Activated T-helper 2 cell treated with anti-CD3 and anti-CD28 coated beads, Interferon-gamma antibody, Interleukin-2, Interleukin-4, amounts not matched to agents 10 μg/mL and 5 μg/mL and 100 μg/mL, durations not matched to agents 14 hours and 24 hours and 36 hours (primary cell): Measurements from ENCODE around the gene SLC25A23. TPM values are rescaled to one million over a fixed set of nuclear protein-coding genes. Genes with fewer than 3 reads are reported as not detected.
"Not testable (repeated sequence)": the region's sequence is repeated elsewhere in the genome, so short reads cannot be mapped to it uniquely, and the experiment has no call there.

Experiments used
- DNase-seq: peaks from one replicate; pipeline ENCODE4 v3.0.0; 2021; ENCODE audit warnings: low spot score
- H3K27ac Mint-ChIP-seq: one replicate; pipeline ENCODE4 v1.8.0; 2021; ENCODE audit warnings: mixed read lengths
- H3K27me3 Mint-ChIP-seq: one replicate; pipeline ENCODE4 v1.8.0; 2021; ENCODE audit warnings: low read depth, mixed read lengths
- H3K36me3 Mint-ChIP-seq: one replicate; pipeline ENCODE4 v1.8.0; 2021; ENCODE audit warnings: low read depth, mixed read lengths
- H3K4me1 Mint-ChIP-seq: one replicate; pipeline ENCODE4 v1.8.0; 2021; ENCODE audit warnings: low read depth, mixed read lengths
- H3K4me3 Mint-ChIP-seq: one replicate; pipeline ENCODE4 v1.8.0; 2021; ENCODE audit warnings: low read depth, mild to moderate bottlenecking, moderate library complexity, mixed read lengths
- H3K9me3 Mint-ChIP-seq: one replicate; pipeline ENCODE4 v1.8.0; 2021; ENCODE audit warnings: mixed read lengths
- intact Hi-C: fragments of 100-400 bp; cut with micrococcal nuclease; formaldehyde crosslinking; loops from one replicate; pipeline ENCODE4 v1.15.1; 2023
- total RNA-seq: library from RNA; stranded (reverse); gene quantifications from 2 replicates; pipeline ENCODE4 v1.2.3, GENCODE V29; 2022

SLC25A23 gene
- total RNA-seq, 1 donor from 2014 or later, result 20.1 TPM

- Mint-ChIP-seq H3K4me1 (no peaks in the 10 kb centered on the region), H3K9me3 (no peaks in the 10 kb centered on the region), H3K4me3 (no peak overlapping the region), H3K27ac (no peak overlapping the region), H3K36me3 (peaks cover 32% of the 10 kb centered on the region), H3K27me3 (no peaks in the 10 kb centered on the region)
- DNase-seq, result no peak
- intact Hi-C loops, result no loop called here
Observed at GRCh38 chr19:6412447-6413091, 47.0 kb downstream of the SLC25A23 start.

DNA sequence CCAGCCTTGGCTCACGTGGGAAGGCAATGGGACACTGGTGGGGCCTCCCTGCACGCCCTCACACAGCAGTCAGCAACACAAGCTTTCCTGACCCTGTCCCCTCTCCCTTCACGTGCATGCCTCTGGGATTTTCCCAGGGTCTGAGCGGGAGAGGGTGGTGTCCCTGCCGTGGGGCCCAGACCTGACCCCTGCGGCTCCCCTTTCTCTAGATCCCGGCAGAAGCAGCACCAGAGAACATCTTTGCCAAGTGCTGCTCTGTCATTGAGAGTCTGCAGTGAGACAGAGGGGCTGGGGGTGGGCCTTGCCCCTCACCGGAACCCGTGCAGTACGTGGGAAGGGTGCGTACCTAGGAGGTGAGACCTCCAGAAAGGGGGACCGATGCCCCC is 47.5 kb downstream of the SLC25A23 start:
- Mint-ChIP-seq H3K4me1 (no peaks in the 10 kb centered on the region), H3K27ac (no peak overlapping the region), H3K27me3 (no peaks in the 10 kb centered on the region), H3K36me3 (peaks cover 27% of the 10 kb centered on the region), H3K4me3 (no peak overlapping the region), H3K9me3 (no peaks in the 10 kb centered on the region)
- intact Hi-C loops, result no loop called here
- DNase-seq, result no peak

DNA sequence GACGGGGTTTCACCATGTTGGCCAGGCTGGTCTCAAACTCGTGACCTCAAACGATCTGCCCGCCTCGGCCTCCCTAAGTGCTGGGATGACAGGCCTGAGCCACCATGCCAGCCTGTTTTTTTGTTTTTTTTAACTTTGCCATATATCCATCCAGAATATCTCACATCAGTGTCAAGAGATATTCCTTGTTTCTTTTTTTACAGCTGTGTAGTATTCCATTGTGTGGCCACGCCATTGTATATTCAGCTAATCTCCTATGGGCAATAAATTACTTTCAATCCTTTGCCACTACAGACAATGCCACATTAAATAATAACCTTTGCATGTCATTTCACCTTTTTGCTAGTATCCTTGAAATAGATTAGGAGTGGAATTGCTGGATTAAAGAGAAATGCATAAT is 50.2 kb downstream of the SLC25A23 start:
- Mint-ChIP-seq H3K36me3 (peaks cover 6% of the 10 kb centered on the region), H3K4me1 (no peaks in the 10 kb centered on the region)

DNA sequence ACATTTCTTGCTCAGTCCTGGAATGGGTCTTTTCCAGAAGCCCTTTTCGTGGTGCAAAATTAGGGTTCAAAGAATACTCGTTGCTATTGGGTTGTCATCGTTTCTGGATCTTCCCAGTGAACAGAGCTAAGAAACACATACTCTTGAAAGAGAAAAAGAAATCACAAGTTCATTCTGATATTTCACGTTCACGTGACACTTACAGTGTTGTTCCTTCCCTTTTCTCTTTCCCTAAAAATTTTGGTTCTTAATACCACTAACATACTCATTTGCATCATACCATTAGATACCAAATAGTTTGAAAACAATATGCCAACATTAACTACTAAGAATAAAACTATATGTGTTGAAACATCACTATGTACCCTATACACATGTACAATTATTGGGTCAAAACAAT is 53.2 kb downstream of the SLC25A23 start:
- Mint-ChIP-seq H3K27ac (no peak overlapping the region), H3K9me3 (no peaks in the 10 kb centered on the region), H3K27me3 (peaks cover 2% of the 10 kb centered on the region), H3K4me3 (no peak overlapping the region), H3K4me1 (no peaks in the 10 kb centered on the region), H3K36me3 (no peaks in the 10 kb centered on the region)
- DNase-seq, result no peak
- intact Hi-C loops, result no loop called here

More for the DNA sequence above, 50.2 kb downstream of the SLC25A23 start:
- DNase-seq, result no peak
- Mint-ChIP-seq H3K9me3 (no peaks in the 10 kb centered on the region), H3K27me3 (no peaks in the 10 kb centered on the region), H3K27ac (no peak overlapping the region), H3K4me3 (no peak overlapping the region)
- intact Hi-C loops, result no loop called here

- no peaks in the 10 kb centered on the region for H3K36me3 Mint-ChIP-seq
- DNase-seq, result no peak
- intact Hi-C loops, result no loop called here
- H3K27ac Mint-ChIP-seq, result no peak overlapping the region
- H3K4me1 Mint-ChIP-seq, result no peaks in the 10 kb centered on the region
- no peak overlapping the region for H3K4me3 Mint-ChIP-seq
- H3K9me3 Mint-ChIP-seq, result no peaks in the 10 kb centered on the region
- H3K27me3 Mint-ChIP-seq, result peaks cover 2% of the 10 kb centered on the region
Observed at GRCh38 chr19:6402837-6403608, 56.6 kb downstream of the SLC25A23 start.

GRCh38 chr19:6402058-6402457 is 57.5 kb downstream of the SLC25A23 start:
- no peaks in the 10 kb centered on the region for H3K36me3 Mint-ChIP-seq
- no peak for DNase-seq
- H3K4me1 Mint-ChIP-seq, result no peaks in the 10 kb centered on the region
- no peaks in the 10 kb centered on the region for H3K9me3 Mint-ChIP-seq
- intact Hi-C loops, result no loop called here
- H3K27me3 Mint-ChIP-seq, result peaks cover 2% of the 10 kb centered on the region
- no peak overlapping the region for H3K27ac Mint-ChIP-seq
- H3K4me3 Mint-ChIP-seq, result no peak overlapping the region

DNA sequence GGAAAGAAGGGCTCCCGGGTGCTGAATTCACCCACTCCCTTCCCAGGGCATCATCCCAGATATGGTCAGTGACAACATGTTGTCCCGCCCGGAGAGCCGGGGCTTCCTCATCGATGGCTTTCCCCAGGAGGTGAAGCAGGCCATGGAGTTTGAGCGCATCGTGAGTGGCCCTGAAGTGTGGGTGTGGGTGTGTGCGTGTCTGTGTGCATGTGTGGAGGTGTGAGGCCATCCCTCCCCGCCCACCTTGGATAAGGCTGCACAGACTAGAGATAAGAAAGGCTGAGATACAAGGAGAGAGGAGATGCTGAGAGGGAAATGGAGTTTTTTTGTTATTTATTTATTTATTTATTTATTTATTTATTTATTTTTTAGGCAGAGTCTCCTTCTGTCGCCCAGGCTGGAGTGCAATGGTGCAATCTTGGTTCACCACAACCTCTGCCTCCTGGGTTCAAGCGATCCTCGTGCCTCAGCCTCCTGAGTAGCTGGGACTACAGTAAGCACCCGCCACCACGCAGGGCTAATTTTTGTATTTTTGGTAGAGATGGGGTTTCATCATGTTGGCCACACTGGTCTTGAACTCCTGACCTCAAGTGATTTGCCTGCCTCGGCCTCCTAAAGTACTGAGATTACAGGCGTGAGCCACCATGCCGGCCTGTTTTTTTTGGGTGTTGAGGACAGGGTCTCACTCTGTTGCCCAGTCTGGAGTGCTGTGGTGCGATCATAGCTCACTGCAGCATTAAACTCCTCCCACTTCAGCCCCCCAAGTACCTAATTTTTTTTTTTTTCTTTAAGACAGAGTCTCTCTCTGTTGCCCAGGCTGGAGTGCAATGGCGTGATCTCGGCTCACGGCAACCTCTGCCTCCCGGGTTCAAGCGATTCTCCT is 59.3 kb downstream of the SLC25A23 start:
- H3K27ac Mint-ChIP-seq, H3K36me3 Mint-ChIP-seq, H3K4me1 Mint-ChIP-seq, H3K4me3 Mint-ChIP-seq, intact Hi-C loops, H3K27me3 Mint-ChIP-seq, DNase-seq, H3K9me3 Mint-ChIP-seq: not testable (repeated sequence)

GRCh38 chr19:6396305-6396704 is 63.3 kb downstream of the SLC25A23 start:
- no peaks in the 10 kb centered on the region for H3K9me3 Mint-ChIP-seq
- no peak overlapping the region for H3K4me3 Mint-ChIP-seq
- intact Hi-C loops, result no loop called here
- H3K27ac Mint-ChIP-seq, result no peak overlapping the region
- H3K4me1 Mint-ChIP-seq, result peaks cover 18% of the 10 kb centered on the region
- H3K27me3 Mint-ChIP-seq, result no peaks in the 10 kb centered on the region
- DNase-seq, result no peak
- H3K36me3 Mint-ChIP-seq, result peaks cover 11% of the 10 kb centered on the region

- peak overlapping the region; percentile 49 for H3K4me3 Mint-ChIP-seq
- H3K9me3 Mint-ChIP-seq, result no peaks in the 10 kb centered on the region
- no peak for DNase-seq
- intact Hi-C loops, result no loop called here
- peak overlapping the region; percentile 40 for H3K27ac Mint-ChIP-seq
- no peaks in the 10 kb centered on the region for H3K27me3 Mint-ChIP-seq
- H3K4me1 Mint-ChIP-seq, result peaks cover 22% of the 10 kb centered on the region
- H3K36me3 Mint-ChIP-seq, result peaks cover 16% of the 10 kb centered on the region
Observed at GRCh38 chr19:6394831-6395230, 64.8 kb downstream of the SLC25A23 start.

- Mint-ChIP-seq H3K4me1 (peaks cover 22% of the 10 kb centered on the region), H3K27me3 (no peaks in the 10 kb centered on the region), H3K9me3 (no peaks in the 10 kb centered on the region), H3K27ac (peak overlapping the region; percentile 95), H3K36me3 (peaks cover 19% of the 10 kb centered on the region), H3K4me3 (peak overlapping the region; percentile 88)
- intact Hi-C loops, result loop anchor here (1.0 kb wide), 2 partner anchors 21 to 31 kb away; no protein-coding TSS in a partner anchor
- DNase-seq, result no peak
Observed at GRCh38 chr19:6393983-6394412, 65.6 kb downstream of the SLC25A23 start.

DNA sequence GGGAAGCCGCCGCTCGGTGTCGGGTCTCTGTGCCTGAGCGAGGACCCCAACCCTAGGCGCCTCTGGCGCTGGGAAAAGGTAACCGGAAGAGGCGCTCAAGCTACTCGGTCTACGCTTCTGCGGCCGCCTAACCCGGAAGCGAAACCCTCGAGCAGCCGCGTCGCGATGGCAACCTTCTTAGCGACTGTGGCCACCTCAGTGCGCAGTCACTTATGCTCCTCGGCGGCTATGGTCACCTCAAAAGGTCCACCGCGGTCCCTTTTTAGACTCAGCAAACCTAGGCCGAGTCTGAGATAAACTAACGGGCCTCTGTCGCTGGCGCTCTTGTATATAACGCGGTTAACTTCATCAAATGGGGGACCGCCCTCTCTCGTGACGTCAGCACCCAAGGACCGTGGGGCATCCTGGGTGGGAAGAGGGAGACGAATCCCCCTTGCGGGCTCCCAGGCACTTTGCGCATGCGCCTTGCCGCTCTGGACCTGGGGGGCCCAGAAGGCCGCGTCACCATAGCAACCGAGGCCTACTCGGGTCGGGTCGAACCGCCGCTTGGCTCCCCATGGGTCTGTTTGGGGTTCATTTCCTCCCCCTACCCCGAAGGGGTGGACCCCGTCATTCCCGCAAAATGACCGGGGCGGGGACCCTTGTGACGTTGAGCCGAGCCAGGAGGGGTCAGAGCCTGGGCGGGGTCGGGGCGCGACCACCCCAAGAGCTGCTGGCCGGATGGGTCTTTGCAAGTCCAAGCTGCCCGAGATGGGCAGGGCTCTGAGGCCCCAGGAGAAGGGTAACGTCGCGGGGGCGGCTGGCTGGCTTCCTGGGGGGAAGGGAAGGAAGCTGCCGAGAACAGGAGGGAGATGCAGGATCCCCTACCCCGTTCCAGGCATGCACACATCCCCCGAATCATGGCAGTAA is 66.3 kb downstream of the SLC25A23 start, which contains the start of gene GTF2F1:
Gene GTF2F1 (minus strand): TSS at position 91 of the 909 bp plus-strand sequence. CDS start 169 bp downstream, outside the sequence.
- peaks cover 23% of the 10 kb centered on the region for H3K36me3 Mint-ChIP-seq
- no peaks in the 10 kb centered on the region for H3K9me3 Mint-ChIP-seq
- H3K27ac Mint-ChIP-seq, result peak within 1 kb of the TSS; percentile 95
- peak within 1 kb of the TSS; percentile 88 for H3K4me3 Mint-ChIP-seq
- no peaks in the 10 kb centered on the region for H3K27me3 Mint-ChIP-seq
- DNase-seq, result peak; percentile 87
- intact Hi-C loops, result loop anchor here (1.0 kb wide), 2 partner anchors 20 to 32 kb away; no protein-coding TSS in a partner anchor
- peaks cover 22% of the 10 kb centered on the region for H3K4me1 Mint-ChIP-seq
